Mesendoderm (in vitro differentiated cells): ENCODE data around the gene MXI1.
A peak's percentile ranks its signal among the peaks of the same experiment; 100 is the strongest.

Experiments
- DNase-seq: peaks from one replicate; pipeline ENCODE4 v3.0.0; 2013
- H2AK5ac ChIP-seq: 2 replicates; pipeline ENCODE4 v1.6.1; 2013; ENCODE audit warnings: low read length, inconsistent platforms
- H2BK120ac ChIP-seq: 2 replicates; pipeline ENCODE4 v1.6.1; 2013; ENCODE audit warnings: low read depth, mild to moderate bottlenecking, low read length, moderate library complexity, mixed read lengths
- H2BK15ac ChIP-seq: replicated peaks from 2 replicates; pipeline ENCODE4 v1.6.1; 2013; ENCODE audit warnings: low read depth, mild to moderate bottlenecking, moderate library complexity
- H2BK5ac ChIP-seq: 2 replicates; pipeline ENCODE4 v1.6.1; 2013; ENCODE audit warnings: low read length, inconsistent platforms
- H3K18ac ChIP-seq: 2 replicates; pipeline ENCODE4 v1.6.1; 2013; ENCODE audit warnings: mild to moderate bottlenecking, low read length, mixed read lengths
- H3K23ac ChIP-seq: one replicate; pipeline ENCODE4 v1.6.1; 2013; ENCODE audit warnings: low read length
- H3K27ac ChIP-seq: 2 replicates; pipeline ENCODE4 v1.5.1; 2013; ENCODE audit warnings: low read depth, mild to moderate bottlenecking, inconsistent platforms, low read length, moderate library complexity
- H3K27me3 ChIP-seq: 2 replicates; pipeline ENCODE4 v1.6.1; 2013; ENCODE audit warnings: low read length, control low read depth, mild to moderate bottlenecking, inconsistent platforms; ENCODE audit not compliant: insufficient read depth, poor library complexity
- H3K36me3 ChIP-seq: 2 replicates; pipeline ENCODE4 v1.6.1; 2013; ENCODE audit warnings: low read length, inconsistent platforms; ENCODE audit not compliant: control insufficient read depth, insufficient read depth
- H3K4ac ChIP-seq: one replicate; pipeline ENCODE4 v1.6.1; 2013; ENCODE audit warnings: low read depth, mild to moderate bottlenecking, low read length, moderate library complexity
- H3K4me1 ChIP-seq: 2 replicates; pipeline ENCODE4 v1.6.1; 2013; ENCODE audit warnings: low read depth, low read length, inconsistent platforms; ENCODE audit not compliant: control insufficient read depth
- H3K4me2 ChIP-seq: 2 replicates; pipeline ENCODE4 v1.6.1; 2013; ENCODE audit warnings: low read length
- H3K4me3 ChIP-seq: 2 replicates; pipeline ENCODE4 v1.5.1; 2013; ENCODE audit warnings: mild to moderate bottlenecking, low read length
- H3K56ac ChIP-seq: one replicate; pipeline ENCODE4 v1.6.1; 2013; ENCODE audit warnings: low read length
- H3K79me1 ChIP-seq: 2 replicates; pipeline ENCODE4 v1.6.1; 2013; ENCODE audit warnings: low read length, inconsistent platforms
- H3K79me2 ChIP-seq: 2 replicates; pipeline ENCODE4 v1.6.1; 2013; ENCODE audit warnings: mild to moderate bottlenecking, low read length; ENCODE audit not compliant: control insufficient read depth, insufficient read depth
- H3K9ac ChIP-seq: 2 replicates; pipeline ENCODE4 v1.6.1; 2013; ENCODE audit warnings: low read length, inconsistent platforms
- H4K5ac ChIP-seq: one replicate; pipeline ENCODE4 v1.6.1; 2013; ENCODE audit warnings: low read length
- H4K8ac ChIP-seq: one replicate; pipeline ENCODE4 v1.6.1; 2013; ENCODE audit warnings: low read depth, mild to moderate bottlenecking, control low read depth, low read length, moderate library complexity
- WGBS: extraction: QIAGEN DNeasy Blood & Tissue Kit; methylation state at CpG from one replicate; pipeline ENCODE4 v1.1.7; 2013; ENCODE audit warnings: low lambda C conversion rate, missing lambda C conversion rate; ENCODE audit not compliant: insufficient coverage; ENCODE audit errors: extremely low coverage; 5-methylcytosine and 5-hydroxymethylcytosine counted together

Gene MXI1

DNA sequence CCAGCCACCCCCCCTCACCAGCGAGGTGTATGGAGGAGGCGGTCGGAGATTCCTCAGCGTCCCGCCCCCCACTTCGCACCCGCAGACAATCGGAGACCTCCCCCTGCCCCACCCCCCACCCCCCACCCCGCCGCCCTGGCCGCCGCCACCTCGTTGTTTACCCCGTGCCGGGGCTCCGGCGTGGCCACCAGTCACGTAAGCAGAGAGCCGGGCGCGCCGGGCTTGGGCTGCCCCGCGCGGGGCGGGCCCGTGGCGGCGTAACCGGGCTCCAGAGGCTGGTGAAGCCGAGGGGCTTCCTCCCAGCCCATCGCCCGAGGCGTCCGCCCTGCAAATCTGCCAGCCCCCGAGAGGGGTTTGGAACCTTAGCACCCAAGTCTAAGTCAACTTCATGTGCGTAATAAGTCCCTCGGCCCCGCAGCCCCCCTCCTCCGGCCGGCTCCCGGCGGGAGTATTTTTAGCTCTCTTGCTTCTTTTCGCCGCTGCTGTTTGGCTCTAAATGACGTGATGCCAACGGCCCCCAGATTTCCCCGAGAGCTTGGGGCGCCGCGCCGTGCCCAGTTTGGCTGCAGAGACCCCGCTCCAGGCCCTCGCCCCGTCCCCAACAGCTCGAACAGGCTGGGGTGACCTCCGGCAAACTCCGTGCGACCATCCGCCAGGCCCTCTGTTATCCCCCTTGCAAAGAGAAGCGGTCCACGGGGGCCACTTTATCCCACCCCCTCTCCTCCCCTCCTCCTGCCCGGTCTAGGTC lies 2.7 kb downstream of the MXI1 start:
- Histone ChIP-seq H3K79me2 (no peaks in the 10 kb centered on the region), H2AK5ac (no peak overlapping the region), H3K79me1 (no peaks in the 10 kb centered on the region), H3K4me3 (peak overlapping the region; percentile 54), H2BK5ac (no peak overlapping the region), H2BK15ac (no peak overlapping the region), H3K9ac (peak overlapping the region; percentile 75), H3K4me1 (peaks cover 5% of the 10 kb centered on the region), H3K23ac (peak overlapping the region; percentile 57), H3K27ac (no peak overlapping the region), H3K27me3 (peaks cover 8% of the 10 kb centered on the region), H3K4ac (no peak overlapping the region), H3K4me2 (peak overlapping the region; percentile 99), H3K56ac (peak overlapping the region; percentile 84), H3K18ac (peak overlapping the region; percentile 2), H4K5ac (no peak overlapping the region), H3K36me3 (no peaks in the 10 kb centered on the region), H2BK120ac (no peak overlapping the region), H4K8ac (no peak overlapping the region)
- no CpG with 5 or more reads among the region's 63 CpGs for WGBS
- DNase-seq = peak; percentile 49

DNA sequence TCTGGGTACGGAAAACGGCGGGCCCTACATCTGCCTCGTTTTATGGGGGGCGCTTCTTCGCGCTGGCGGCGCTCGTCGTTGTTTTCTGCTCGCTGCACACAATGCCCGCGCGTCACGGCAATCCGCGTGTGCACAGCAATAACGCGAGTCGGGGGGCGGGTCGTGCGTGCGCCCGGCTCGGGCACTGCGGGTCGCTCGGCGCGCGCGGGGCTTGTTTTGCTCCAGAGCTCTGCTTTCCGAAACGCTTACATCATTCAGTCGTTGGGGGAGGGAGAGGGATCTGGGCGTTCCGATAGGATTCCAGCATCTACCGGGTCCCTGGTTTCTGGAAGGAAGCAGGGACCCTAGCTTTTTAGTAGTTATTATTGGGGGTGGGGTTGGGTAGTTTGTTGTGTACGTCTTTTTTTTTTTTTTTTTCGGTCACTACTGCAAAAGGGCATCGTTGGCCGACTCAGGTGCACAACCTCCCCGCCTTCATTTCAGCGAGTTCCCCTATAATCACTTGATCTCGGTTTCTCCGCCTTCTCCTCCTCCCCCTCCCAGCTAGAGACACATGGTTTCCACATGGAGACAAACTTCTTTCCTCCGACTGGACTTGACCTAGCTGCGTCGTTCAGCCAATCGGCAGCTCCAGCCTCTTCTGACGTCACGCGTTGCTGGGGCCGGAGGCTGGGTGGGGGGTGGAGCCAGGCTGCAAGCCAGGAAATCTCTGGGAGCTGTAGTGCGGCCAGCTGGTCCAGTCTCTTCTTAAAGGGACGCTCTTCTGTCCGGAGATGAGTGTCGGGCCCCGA lies 3.5 kb downstream of the MXI1 start:
- Histone ChIP-seq H3K56ac (peak overlapping the region; percentile 84), H3K9ac (peak overlapping the region; percentile 72), H2BK120ac (no peak overlapping the region), H3K27ac (no peak overlapping the region), H3K23ac (peak overlapping the region; percentile 57), H3K4me2 (peak overlapping the region; percentile 91), H2BK15ac (no peak overlapping the region), H3K79me2 (no peaks in the 10 kb centered on the region), H3K4me1 (peaks cover 5% of the 10 kb centered on the region), H3K4ac (no peak overlapping the region), H4K5ac (no peak overlapping the region), H3K79me1 (no peaks in the 10 kb centered on the region), H2BK5ac (no peak overlapping the region), H3K18ac (peak overlapping the region; percentile 2), H2AK5ac (no peak overlapping the region), H3K4me3 (peak overlapping the region; percentile 50), H4K8ac (no peak overlapping the region), H3K36me3 (no peaks in the 10 kb centered on the region), H3K27me3 (peaks cover 8% of the 10 kb centered on the region)
- peak; percentile 99 for DNase-seq
- no CpG with 5 or more reads among the region's 61 CpGs for whole genome bisulfite sequencing

- Histone ChIP-seq H2BK15ac (no peak overlapping the region), H3K36me3 (no peaks in the 10 kb centered on the region), H4K5ac (no peak overlapping the region), H3K27me3 (peaks cover 8% of the 10 kb centered on the region), H4K8ac (no peak overlapping the region), H3K4me2 (peak overlapping the region; percentile 79), H3K56ac (peak overlapping the region; percentile 80), H3K27ac (no peak overlapping the region), H3K18ac (no peak overlapping the region), H2BK120ac (no peak overlapping the region), H3K4me1 (peaks cover 5% of the 10 kb centered on the region), H3K9ac (peak overlapping the region; percentile 61), H3K4ac (no peak overlapping the region), H3K79me1 (no peaks in the 10 kb centered on the region), H3K79me2 (no peaks in the 10 kb centered on the region), H3K23ac (no peak overlapping the region), H2BK5ac (no peak overlapping the region), H3K4me3 (peak overlapping the region; percentile 19), H2AK5ac (no peak overlapping the region)
- DNase-seq = no peak
- WGBS = no CpG with 5 or more reads among the region's 10 CpGs
Observed at GRCh38 chr10:110211465-110211843, 4.0 kb downstream of the MXI1 start.

DNA sequence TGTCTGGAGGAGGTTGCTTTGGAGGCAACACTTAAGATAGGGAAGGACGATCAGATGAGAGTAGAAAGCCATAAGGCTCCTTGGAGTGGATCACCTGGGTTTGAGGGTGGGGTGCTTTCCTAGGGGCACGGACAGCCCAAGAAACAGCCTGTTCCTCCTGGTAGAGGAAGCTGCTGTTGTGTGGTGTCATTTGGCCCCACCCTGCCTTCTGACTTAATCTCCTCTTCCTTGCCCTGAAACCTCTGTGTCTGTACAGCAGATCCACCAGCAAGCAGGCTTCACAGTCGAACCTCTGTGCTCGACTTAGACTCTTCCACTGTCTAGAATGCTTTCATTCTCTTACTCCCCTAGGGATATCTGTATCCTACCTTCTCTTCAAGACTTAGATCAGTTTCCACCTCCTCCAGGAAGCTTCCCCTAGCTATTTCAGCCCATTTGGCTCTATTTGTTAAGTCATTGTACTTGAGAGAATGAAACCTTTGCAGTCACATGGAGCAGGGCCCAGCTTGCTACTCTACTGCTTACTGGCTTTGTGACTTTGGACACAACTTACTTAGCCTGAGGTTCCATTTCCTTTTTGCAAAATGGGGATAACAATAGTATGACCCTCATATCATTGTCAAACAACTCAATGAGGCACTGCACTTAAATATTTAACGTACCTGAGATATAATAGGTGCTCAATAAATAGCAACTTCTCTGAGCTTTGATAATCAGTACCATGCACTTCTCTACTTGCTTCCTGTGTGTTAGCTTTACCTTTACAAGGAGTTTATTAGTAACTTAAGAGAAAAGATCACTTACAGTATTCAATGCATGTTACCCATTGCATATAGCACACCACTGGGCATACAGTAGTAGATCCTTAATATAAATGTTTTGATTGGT lies 5.0 kb downstream of the MXI1 start:
- Histone ChIP-seq H4K8ac (no peak overlapping the region), H3K18ac (no peak overlapping the region), H2BK5ac (no peak overlapping the region), H4K5ac (no peak overlapping the region), H3K27ac (no peak overlapping the region), H3K4ac (no peak overlapping the region), H3K9ac (no peak overlapping the region), H3K36me3 (no peaks in the 10 kb centered on the region), H3K4me2 (no peak overlapping the region), H2BK15ac (no peak overlapping the region), H3K23ac (no peak overlapping the region), H3K79me2 (no peaks in the 10 kb centered on the region), H3K4me1 (peaks cover 3% of the 10 kb centered on the region), H3K79me1 (no peaks in the 10 kb centered on the region), H2BK120ac (no peak overlapping the region), H3K56ac (no peak overlapping the region), H3K27me3 (peaks cover 8% of the 10 kb centered on the region), H2AK5ac (no peak overlapping the region), H3K4me3 (no peak overlapping the region)
- DNase-seq = no peak
- WGBS = no CpG with 5 or more reads among the region's 5 CpGs

DNA sequence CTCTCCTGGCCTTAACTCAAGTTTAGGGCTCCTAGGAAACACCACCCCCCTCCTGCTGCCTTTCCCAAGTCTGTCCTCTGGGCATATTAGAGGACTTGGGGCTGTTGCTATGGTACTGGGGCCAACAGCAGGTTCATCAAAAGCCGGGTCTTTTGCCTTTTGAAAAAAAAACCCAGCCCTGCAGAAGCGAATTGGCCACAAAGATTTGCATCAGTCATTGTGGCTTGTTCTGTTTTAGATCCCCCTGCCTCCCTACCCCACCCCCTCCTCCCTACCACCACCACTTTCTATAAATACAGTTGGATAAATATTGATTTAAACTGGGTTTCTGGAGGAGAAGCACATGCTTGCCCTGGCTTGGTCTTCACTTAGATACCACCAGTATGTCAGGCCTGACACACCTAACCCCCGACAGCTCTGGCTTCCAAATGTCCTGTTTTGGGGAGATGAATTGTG lies 7.0 kb downstream of the MXI1 start:
- Histone ChIP-seq H3K4me3 (no peak overlapping the region), H3K4me2 (no peak overlapping the region), H3K18ac (no peak overlapping the region), H4K8ac (no peak overlapping the region), H2BK5ac (no peak overlapping the region), H4K5ac (no peak overlapping the region), H3K79me2 (no peaks in the 10 kb centered on the region), H3K9ac (no peak overlapping the region), H3K23ac (no peak overlapping the region), H3K56ac (no peak overlapping the region), H3K36me3 (no peaks in the 10 kb centered on the region), H2BK120ac (no peak overlapping the region), H2AK5ac (no peak overlapping the region), H3K27me3 (peaks cover 6% of the 10 kb centered on the region), H3K27ac (no peak overlapping the region), H3K4me1 (peaks cover 3% of the 10 kb centered on the region), H2BK15ac (no peak overlapping the region), H3K4ac (no peak overlapping the region), H3K79me1 (no peaks in the 10 kb centered on the region)
- no peak for DNase-seq
- no CpG with 5 or more reads among the region's 3 CpGs for WGBS
